ENCODE data around the gene STMN3.
A peak's percentile ranks its signal among the peaks of the same experiment; 100 is the strongest.

Gene STMN3

DNA sequence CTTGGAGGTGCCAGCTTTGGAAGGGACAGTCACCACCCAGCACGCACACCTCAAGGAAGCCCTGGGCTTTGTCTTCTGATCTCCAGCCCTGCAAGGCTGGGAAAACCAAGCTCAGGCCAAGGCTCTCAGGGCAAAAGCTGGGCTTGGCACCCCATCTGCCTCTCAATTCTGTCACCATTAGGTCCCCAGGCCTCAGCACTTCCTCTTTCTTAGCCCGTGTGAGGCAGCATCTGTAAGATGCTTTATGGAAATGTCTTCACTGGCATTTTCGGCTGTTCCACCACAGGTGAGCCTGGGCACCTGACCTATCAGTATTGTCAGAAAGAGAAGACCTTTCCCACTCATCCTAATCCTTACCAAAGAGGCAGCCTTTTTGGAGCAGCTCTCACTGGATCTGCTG is 50.9 kb downstream of the STMN3 start:
- no peak for DNase-seq

DNA sequence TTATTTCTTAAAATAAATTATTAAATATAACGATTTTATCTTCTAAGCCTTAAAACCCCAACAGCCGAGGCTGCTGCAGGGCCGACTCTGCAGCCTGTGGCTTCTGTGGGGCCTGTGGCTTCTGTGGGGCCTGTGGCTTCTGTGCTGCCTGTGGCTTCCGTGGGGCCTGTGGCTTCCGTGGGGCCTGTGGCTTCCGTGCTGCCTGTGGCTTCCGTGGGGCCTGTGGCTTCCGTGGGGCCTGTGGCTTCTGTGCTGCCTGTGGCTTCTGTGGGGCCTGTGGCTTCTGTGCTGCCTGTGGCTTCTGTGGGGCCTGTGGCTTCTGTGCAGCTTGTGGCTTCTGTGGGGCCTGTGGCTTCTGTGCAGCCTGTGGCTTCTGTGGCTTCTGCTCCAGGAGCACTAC is 51.5 kb downstream of the STMN3 start:
- peak; percentile 66 for DNase-seq

DNA sequence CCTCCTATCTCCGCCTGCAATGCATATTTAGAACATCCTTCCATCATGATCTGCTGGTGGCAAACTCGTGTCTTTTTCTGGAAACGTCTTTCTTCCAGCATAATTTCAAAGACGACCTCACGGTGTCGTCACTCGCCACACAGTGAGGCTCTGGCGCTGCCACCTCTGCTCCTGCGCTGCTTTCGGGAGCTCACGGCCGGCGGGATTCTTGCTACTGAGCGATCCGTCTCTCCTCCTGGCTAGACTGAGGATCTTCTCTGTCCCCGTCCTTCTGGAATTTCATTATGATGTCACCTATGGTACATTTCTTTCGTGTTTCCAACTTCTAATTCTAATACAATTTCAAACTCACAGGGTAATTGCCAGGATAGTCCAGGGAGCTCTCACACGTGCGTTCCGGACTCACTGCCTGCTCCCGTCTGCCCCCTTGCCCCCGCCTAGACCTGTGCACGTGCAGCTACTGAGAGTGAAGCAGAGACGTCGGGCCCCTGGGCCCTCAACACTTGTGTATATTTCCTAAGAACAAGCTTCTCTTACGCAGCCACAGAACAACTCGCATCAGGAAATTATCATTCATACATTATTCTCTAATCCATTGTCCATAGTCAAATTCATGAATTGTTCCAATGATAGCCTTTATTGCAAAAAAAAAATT is 53.7 kb downstream of the STMN3 start:
- DNase-seq, result no peak

DNA sequence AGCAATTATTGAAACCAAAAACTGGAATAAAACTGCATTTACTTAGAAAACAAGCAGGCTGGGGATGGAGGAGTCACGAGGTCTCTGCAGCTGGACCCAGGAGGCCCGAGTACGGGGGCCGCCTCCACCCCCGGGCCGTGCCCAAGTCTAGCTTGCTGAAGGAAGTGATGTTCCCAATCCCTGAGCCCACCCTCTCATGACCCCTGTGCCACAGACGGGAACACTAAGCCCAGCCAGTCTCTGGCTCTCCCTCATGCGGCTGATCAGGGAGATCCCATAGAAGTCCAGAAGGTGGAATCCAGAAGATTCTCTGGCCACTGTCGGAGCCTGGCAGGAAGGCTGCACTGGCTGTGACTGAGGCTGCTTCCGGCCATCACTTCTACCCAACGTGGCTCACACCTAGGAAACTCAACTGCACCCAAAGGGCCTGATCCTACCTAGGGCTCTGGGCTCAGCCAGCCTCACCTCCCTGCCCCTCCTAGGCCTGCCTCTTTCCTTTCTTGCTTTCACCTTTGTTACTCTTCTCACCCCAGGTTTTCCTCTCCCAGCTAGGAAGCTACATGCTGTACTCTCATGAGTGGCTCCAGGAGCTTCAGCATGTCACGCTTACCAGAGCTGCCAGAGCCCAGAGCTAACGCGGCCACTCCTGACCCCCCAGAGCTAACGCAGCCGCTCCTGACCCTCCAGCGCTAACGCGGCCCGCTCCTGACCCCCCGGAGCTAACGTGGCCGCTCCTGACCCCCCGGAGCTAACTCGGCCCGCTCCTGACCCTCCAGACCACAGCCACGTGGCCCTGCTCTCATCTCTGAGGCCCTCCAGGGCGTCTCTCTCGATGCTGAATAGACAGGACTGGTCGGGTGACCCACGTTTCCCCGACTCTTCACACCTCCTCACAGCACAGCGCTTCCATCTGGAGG is 54.5 kb downstream of the STMN3 start:
- no peak for DNase-seq

DNA sequence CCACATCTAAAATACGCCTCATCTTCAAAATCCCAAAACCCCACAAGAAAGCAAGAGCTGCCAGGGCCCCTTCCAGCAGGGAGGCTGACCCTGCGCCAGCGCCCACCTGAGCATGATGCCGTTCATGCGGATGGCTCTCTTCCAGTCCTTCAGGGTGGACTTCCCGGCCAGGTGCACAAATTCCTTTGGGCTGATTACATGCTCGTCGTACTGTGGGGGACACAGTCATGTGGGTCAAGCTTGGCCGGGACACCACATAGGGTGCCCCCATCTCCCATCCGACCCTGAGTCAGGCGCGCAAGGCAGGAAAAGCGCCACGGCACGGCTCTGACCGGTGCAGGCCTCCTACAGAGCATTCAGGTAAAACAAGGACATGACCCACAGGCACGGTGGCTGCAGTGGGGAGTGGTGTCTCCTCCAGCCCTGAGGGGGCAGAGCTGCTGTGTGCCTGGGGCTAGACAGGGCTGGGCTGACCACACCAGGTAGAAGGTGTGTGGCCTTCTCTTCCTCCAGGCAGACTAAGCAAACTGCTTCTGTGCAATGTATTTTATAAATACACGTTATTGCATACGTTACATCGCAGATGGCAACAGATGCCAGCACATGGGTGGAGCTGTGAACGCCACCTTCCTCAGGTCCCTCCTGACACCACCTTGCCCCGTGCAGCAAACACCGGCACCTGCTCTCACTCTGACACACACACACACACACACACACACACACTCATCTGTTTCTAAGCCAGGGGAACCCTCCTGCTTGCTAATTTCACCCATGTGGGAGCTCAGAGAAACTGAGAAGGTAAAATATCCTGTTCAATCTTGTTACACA is 55.4 kb downstream of the STMN3 start:
- DNase-seq, result no peak

DNA sequence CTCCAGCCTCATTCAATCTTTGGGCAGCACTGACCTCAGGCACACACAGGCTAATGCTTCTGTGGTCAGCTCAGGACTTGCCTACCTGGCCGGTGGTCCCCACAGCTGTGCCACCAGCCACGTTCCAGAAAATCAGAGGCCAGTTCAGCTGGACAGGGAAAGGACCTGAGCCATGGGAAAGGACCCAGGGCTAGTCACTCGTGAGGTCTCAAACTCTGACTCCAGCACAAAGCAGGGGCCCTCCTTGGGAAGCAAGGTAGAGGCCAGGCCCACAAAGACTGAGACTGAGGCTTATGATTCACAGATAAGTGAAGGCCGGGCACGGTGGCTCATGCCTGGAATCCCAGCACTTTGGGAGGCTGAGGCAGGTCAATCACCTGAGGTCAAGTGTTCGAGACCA is 56.8 kb downstream of the STMN3 start:
- no peak for DNase-seq

DNA sequence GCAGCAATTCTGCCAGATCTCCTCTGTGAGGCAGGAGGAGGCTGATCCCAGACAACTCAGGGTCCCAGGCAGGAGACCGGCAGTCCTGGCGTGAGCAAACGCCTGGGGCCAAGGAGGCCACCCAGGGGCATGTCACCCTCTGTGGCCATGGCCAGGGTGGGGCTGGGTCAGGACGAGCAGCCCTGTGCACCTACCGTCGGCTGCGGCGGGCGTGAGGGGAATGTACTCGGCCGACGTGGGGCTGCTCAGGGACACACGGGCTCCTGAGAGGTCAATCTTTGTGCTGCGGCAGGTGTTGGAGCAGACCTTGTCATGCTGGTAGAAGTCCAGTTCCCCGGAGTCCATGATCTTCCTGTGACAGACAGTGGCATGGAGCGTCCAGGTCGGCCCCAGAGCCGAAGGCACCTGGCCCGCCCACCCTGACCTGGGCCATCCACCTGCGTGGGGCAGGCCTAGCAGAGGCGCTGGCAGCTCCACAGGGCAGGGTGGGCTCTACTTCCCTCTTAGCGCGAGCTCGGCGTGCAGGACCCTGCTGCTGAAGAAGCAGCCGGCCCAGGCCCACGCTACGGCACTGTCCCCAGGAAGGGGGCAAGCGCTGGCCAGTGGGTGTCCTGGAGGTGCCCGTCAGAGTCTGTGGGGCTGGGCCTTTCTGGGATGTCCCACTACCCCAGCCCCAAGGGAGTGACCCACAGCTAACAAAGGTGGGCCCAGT is 57.7 kb downstream of the STMN3 start:
- DNase-seq, result no peak

DNA sequence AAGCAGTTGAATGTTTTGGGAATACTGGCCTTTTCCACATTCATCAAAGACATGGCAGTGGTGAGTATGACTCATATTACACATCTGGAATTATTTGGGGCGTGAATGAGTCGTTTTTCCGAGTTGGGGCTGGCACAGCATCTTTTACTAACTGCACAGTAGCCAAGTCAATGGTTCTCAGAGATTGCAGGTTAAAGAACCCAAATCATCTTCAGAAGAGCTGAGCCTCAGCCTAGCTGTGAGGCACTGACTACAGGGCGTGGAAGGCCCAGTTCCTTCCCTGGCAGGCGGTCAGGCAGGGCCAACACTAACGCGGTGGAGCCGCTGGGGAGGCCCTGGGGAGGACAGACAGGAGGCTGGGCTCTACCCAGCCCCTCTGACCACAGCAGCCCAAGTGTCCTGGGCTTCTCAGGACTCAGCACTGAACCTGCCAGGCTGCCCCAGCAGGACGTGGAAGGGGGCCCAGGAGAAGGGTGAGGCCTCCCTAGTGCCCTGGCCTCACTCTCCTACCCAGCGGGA is 59.1 kb downstream of the STMN3 start:
- no peak for DNase-seq

DNA sequence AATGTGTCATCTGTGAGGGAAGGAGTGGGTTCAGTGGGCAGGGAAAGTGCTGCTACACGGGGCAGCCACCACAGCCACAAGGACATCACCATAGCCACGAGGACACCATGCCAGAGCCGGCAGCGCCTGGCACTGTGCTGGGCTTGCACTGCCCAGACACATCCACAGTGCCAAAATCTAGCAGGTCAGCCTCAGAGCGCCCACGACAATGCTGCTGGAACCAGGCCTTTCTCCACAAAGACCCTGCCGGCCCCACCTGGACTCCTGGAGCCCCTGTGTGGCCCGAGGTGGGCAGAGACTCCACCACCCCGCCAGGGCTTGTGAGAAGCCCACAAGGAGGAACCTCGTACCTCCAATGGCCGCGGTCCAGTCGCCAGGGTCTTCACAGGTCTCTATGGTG is 60.6 kb downstream of the STMN3 start:
- no peak for DNase-seq

DNA sequence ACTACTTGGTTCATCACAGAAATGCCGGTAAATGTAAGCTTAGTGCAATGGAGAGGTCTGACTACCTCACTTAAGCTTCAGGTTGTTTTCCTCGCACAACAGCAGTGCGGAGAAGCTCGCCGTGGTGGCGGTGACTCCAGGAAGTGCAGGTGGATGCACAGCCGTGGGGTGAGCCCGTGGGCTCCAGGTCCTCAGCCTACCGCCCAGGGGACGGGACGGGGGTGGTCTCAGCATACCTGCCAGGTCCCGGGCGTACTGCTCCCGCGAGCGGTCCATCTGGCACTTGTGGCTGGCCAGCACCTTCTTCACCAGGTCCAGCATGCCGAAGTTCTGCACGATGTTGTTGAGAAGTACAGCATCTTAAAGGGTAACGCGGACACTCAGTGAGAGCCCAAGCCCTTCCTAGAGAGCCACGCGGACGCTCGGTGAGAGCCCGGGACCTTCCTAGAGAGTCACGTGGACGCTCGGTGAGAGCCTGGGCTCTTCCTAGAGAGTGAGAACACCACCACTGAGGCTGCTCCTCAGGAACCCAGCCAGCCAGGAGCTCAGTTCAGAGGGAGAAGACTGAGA is 61.4 kb downstream of the STMN3 start:
- DNase-seq, result no peak

DNA sequence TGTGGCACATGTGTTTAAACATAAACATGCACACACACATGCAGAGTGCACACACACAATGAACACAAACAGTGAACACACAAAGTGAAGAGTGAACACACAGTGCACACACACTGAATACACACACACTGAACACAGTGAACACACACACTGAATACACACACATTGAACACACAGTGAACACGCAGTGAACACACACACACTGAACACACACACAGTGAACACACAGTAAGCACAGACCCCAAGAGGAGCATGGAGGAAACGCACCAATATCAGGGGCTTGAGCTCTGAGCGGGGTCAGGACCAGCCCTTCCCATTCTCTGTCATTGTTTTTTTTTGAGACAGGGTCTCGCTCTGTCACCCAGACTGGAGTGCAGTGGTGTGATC is 62.1 kb downstream of the STMN3 start:
- no peak for DNase-seq

DNA sequence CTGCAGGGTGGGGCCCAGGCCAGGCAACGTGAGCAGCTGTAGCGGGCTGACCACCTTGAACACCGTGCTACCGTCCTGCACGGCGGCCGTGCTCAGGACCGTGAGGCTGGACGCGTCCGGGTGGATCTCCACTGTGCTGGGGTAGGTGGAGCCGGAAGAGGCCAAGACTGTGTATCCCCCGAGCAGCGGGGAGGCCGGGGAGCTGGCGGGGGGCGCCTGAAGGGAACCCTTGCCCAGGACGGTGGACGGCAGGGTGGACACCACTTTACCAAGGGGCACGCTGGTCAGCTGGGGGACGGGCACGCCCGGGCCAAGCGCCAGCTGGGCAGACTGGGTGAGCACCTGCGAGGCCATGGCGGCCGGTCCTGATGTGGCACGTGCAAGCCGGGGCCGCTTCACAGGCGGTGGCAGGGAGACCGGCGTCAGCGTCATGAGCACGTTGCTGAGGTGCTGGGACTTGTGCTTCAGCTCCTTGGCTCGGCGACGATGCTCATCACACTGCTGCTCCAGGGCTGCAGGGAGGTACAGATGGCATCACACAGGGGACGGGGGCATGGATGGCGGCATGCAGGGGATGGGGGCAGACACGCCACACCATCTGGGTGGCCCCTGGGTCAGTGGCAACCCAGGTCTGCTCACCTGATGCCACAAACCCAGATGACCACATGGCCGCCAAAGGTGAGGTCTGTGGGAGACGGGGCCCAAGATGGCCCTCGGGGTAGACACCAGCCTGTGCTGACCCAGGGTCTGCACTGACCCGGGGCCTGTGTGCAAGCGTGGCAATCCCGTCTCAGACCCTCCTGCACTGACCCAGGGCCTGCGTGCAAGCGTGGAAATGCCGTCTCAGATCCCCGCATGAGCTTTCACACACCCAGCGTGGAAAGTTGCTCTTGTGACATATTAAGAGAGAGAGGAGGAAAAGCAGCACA is 62.7 kb downstream of the STMN3 start:
- DNase-seq, result no peak
